ENCODE measurements around the gene ACR. TPM values are rescaled to one million over a fixed set of nuclear protein-coding genes. Genes with fewer than 3 reads are reported as not detected.

The ACR gene
- total and polyA plus RNA-seq, 2 of the 4 experiments (the other 2 are of a cell fraction) = not detected

- no peak overlapping the region for H2AK5ac ChIP-seq (ENCODE audit: low read depth, low read length)
- H3K23ac ChIP-seq (ENCODE audit: low read depth, low read length) = no peak overlapping the region
- no peak overlapping the region for H2BK120ac ChIP-seq (ENCODE audit: low read depth, low read length)
- ATAC-seq (ENCODE audit: low read depth) (no peak), DNase-seq (no peak)
- peaks cover 0 to 5% of the 10 kb centered on the region in 2 experiments; a peak in 1 of 4 replicates for H3K79me1 ChIP-seq (ENCODE audit: low read depth in 1 of 2, low read length in 2 of 2)
- H3K27me3 ChIP-seq (ENCODE audit: control insufficient read depth, insufficient read depth, low read length) = no peaks in the 10 kb centered on the region
- H3K9me3 ChIP-seq (ENCODE audit: control insufficient read depth, insufficient read depth, low read length) = no peaks in the 10 kb centered on the region
- no peak overlapping the region for H3K4me2 ChIP-seq (ENCODE audit: low read depth, low read length)
- CTCF ChIA-PET = no interaction called here
- no peaks in the 10 kb centered on the region for H4K20me1 ChIP-seq (ENCODE audit: insufficient read depth, low read length)
- no peak overlapping the region for H3K56ac ChIP-seq (ENCODE audit: extremely low read depth, insufficient read depth, low read length)
- no CpG with 5 or more reads among the region's 3 CpGs for WGBS, 2 experiments (ENCODE audit: extremely low coverage in 2 of 2, insufficient read length in 1 of 2)
- no peak overlapping the region for H4K5ac ChIP-seq (ENCODE audit: low read depth, low read length)
- no peak overlapping the region for H4K8ac ChIP-seq (ENCODE audit: low read depth in 2 of 2, low read length in 2 of 2)
- no peak overlapping the region for H3K9ac ChIP-seq (ENCODE audit: low read depth, low read length)
- no peak overlapping the region for H3K4me3 ChIP-seq (ENCODE audit: insufficient read depth, low read depth, low read length)
- H3K27ac ChIP-seq (ENCODE audit: insufficient read depth, low read length) = no peak overlapping the region
- H2BK5ac ChIP-seq (ENCODE audit: low read depth, low read length, poor library complexity, severe bottlenecking) = no peak overlapping the region
- H2AFZ ChIP-seq (replicated peaks; ENCODE audit: low read length, poor library complexity) = no peak overlapping the region
- no peak overlapping the region for H2BK20ac ChIP-seq (ENCODE audit: low read depth, low read length)
- no peak overlapping the region for H3K4ac ChIP-seq (ENCODE audit: low read depth, low read length)
- H3K36me3 ChIP-seq (ENCODE audit: control insufficient read depth, insufficient read depth, low read length) = peaks cover 2% of the 10 kb centered on the region; the same call in 1 of the 2 replicates
- BruUV-seq (replicated peaks) = no TSS peak
- dilution Hi-C loops (cut with HindIII; ENCODE audit: low sequenced_read_pairs, unreplicated experiment) = no loop called here
- no peak overlapping the region for H2AK9ac ChIP-seq (replicated peaks; ENCODE audit: low read depth, low read length, poor library complexity)
- no peak overlapping the region for H2BK15ac ChIP-seq (ENCODE audit: low read depth, low read length)
- H3K14ac ChIP-seq (replicated peaks; ENCODE audit: low read depth, low read length) = no peak overlapping the region
- intact Hi-C loops (cut with micrococcal nuclease) = no loop called here
- POLR2A ChIA-PET (ENCODE audit: unreplicated experiment) = no interaction called here
- no peak for TF ChIP-seq USF2 (IDR thresholded peaks at IDR 0.05; ENCODE audit: low read depth, low read length)
- TF ChIP-seq FOS (IDR thresholded peaks at IDR 0.05; ENCODE audit: low read depth, low read length) = no peak
- TF ChIP-seq SMC3 (IDR thresholded peaks at IDR 0.05; ENCODE audit: low read depth, low read length) = no peak
- no peak for TF ChIP-seq RCOR1 (IDR thresholded peaks at IDR 0.05; ENCODE audit: insufficient replicate concordance, low read length)
- TF ChIP-seq RFX5 (IDR thresholded peaks at IDR 0.05; ENCODE audit: low read depth, low read length) = no peak
- no peak for TF ChIP-seq MAFK (IDR thresholded peaks at IDR 0.05; ENCODE audit: low read depth, low read length)
- no peak for TF ChIP-seq CHD1 (IDR thresholded peaks at IDR 0.05; ENCODE audit: low read depth, low read length)
- TF ChIP-seq MXI1 (IDR thresholded peaks at IDR 0.05; ENCODE audit: borderline replicate concordance, low read depth, low read length) = no peak
- in situ Hi-C loops (cut with MboI; ENCODE audit: low sequenced_read_pairs) = no loop called here
- H3K18ac ChIP-seq (ENCODE audit: low read depth, low read length) = no peak overlapping the region
- H4K91ac ChIP-seq (ENCODE audit: insufficient read depth, low read depth, low read length) = no peak overlapping the region
- peaks cover 4% of the 10 kb centered on the region; the same call in 1 of the 2 replicates for H3K4me1 ChIP-seq (ENCODE audit: control insufficient read depth, insufficient read depth, low read length)
- H3K9me1 ChIP-seq (ENCODE audit: insufficient read depth, low read length) = peaks cover 11% of the 10 kb centered on the region
Measured at GRCh38 chr22:50708474-50708873, 29.5 kb upstream of the ACR start.

Measured in IMR-90 (cell line).